D341Med (cell line): ENCODE data around the gene ADAD2.

Source experiments
- DNase-seq: peaks from one replicate; pipeline ENCODE4 v3.0.0; 2012; ENCODE audit warnings: low spot score

Gene ADAD2

GRCh38 chr16:84223456-84223855, 32.5 kb downstream of the ADAD2 start:
- DNase-seq, result no peak

- no peak for DNase-seq
Measured at GRCh38 chr16:84224554-84224953, 33.6 kb downstream of the ADAD2 start.

DNA sequence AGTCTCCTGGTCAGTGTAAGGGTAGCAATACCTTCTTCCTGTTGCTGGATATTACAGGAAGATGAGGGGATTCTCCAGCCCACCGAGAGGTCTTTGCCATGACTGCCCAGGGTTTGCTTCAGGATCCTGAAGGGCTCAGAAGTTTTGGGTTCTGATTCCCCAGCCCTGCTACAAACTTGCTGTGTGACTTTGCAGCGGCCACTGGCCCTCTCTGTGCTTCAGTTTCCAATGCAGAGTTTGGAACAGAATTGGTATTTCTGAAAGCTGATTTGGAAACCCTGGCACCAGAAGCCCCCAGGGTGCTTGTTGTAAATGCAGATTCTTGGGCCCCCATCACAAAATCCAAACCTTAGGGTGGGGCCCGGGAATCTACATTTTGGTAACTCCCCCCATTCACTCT, 34.2 kb downstream of the ADAD2 start:
- DNase-seq, result no peak

- DNase-seq, result no peak
Measured at GRCh38 chr16:84225571-84225970, 34.6 kb downstream of the ADAD2 start.

- no peak for DNase-seq
Measured at GRCh38 chr16:84226026-84226425, 35.1 kb downstream of the ADAD2 start.

DNA sequence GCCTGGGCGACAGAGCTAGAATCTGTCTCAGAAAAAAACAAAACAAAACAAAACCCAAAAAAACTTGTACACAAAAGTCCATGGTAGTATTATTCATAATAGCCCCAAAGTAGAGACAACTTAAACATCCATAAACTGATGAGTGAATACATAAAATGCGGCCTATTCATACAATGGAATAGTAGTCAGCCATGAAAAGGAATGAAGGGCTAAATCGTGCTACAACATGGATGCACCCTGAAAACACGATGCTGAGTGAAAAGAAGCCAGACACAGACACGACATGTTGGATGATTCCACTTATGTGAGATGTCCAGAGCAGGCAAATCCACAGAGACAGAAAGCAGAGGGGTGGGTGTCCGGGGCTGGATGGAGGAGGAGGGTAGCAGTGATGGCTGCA, 36.6 kb downstream of the ADAD2 start:
- DNase-seq, result no peak

DNA sequence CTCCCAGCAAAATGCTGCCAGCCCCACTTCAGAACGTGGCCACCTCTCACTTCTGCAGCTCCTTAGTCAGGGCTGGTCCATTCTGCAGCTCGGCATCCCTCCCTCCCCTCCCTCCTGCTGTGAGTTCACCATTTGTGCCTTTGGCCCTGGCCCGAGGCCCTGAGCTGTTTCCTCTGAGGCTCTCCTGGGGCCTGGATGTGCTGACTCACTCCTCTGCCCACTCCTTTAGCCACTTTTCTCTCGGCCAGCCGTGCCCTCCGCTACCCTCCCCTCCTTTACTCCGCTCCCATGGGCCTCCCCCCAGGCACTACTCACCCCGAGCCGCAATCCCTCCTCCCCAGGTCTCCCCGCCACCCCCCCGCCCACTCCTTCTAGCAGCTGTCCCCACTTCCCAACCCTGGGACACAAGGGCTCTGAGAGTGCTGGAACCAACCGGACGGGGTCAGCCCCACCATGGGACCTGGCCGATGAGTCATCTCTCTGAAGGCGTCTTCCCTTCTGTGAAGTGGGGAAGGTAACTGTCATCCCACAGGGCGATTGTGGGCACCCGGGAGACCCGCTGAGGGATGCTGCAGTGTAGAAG, 37.4 kb downstream of the ADAD2 start:
- no peak for DNase-seq

GRCh38 chr16:84229471-84229870, 38.5 kb downstream of the ADAD2 start:
- DNase-seq, result no peak

DNA sequence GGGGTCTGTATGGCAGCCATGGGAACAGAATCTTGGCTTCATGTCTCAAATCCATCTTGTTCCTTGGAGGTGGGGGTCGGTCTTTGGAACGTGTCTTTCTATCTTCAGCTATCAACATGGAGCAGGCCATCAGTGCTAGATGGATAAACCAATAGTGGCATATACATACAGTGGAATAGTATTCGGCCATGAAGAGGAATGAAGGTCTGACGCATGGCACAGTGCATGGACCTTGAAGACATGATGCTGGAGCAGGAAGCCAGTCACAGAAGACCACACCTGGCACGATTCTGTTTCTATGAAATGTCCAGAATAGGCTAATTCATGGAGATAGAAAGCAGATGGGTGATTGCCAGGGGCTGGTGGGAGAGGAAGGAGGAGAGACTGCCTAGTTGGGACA, 41.1 kb downstream of the ADAD2 start:
- no peak for DNase-seq

DNA sequence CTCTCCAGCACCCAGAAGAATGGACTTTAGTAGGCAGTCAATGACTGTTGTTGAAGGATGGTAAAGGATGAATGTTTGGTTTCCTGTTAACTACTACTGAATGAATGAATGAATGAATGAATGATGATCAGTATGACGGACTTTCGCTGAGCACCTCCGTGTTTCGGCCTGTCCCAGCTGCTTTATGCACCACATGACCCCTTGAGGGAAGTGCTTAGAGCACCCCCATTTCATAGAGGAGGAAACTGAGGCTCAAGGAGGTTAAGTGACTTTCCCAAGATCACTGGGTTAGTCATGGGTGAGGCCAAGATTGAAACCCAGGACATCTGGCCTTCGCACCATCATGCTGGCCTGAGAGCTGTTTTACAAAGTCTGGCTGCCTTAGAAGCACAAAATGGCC, 42.0 kb downstream of the ADAD2 start:
- DNase-seq, result no peak

DNA sequence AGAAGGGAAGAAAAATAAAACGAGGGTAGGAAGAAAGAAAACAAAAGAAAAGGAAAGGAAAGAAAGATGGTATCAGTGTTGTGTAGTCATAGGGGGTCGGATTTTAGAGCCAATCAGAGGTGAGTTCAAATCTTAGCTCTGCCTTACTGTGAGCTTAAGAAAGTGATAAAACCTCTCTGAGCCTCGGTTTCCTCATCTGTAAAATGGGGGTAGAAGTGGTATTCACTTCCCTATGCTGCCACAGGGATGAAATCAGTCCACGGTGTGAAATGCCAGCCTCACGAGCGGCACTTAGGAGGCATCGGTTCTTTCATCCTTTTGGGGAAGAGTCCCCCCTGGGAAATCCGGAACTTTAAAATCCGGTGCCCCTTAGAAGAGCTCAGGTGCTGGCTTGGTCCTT, 42.8 kb downstream of the ADAD2 start:
- DNase-seq, result no peak

- DNase-seq, result peak; percentile 48
Measured at GRCh38 chr16:84234321-84235241, 43.6 kb downstream of the ADAD2 start.

GRCh38 chr16:84236671-84237070, 45.7 kb downstream of the ADAD2 start:
- no peak for DNase-seq

GRCh38 chr16:84237994-84238750, 47.2 kb downstream of the ADAD2 start:
- no peak for DNase-seq

DNA sequence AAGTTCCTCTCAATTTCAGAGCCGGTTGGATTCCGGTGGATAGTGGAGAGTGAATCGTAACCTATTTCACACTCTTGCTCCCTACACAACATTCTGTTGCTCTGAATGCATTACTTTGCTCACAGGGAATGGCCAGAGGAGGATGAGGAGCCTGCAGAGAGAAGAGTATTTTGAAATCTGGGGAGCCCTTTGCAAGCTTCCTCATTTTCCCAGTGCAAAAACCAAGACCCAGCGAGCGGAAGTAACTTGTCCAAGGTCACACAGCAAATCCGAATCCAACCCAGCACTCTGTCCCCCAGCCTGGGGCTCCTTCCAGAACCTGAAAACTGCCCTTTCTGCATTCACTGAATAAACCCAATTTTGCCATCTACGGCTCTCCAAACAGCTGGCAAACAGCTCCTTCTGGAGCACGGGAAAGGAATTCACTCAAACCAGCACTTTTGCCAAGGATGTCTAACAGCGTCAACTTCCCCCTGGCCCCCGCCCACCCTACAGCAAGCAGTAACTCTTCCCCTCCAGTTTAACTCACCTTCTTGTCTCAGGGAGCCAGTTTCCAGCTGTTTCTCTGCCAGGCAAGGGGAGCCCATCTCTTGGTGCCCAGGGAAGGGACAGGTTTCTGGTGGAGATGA, 48.3 kb downstream of the ADAD2 start:
- no peak for DNase-seq

DNA sequence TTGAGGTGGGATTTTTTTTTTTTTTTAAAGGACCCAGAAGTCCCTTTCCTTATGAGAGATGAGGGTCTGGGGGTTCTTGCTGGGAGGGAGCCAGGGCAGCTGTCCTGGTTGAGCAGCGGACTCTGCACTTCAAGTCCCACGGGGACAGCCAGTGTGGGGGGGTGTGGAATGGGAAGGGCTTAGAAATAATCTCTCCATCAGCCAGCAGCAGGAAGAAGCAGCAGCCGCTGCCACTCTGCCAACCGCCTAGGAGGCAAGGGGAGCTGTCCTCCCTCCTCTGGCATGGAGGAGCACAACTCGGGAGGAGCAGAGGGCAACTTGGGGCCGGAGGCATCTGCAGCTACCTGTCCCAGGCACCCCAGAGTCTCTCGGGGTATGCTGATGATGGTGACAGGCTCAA, 49.0 kb downstream of the ADAD2 start, which contains the start of gene KCNG4:
TSS of gene KCNG4 (minus strand) at position 104 of the 400 bp plus-strand sequence. CDS start 2,527 bp downstream, outside the sequence.
- peak; percentile 77 for DNase-seq

DNA sequence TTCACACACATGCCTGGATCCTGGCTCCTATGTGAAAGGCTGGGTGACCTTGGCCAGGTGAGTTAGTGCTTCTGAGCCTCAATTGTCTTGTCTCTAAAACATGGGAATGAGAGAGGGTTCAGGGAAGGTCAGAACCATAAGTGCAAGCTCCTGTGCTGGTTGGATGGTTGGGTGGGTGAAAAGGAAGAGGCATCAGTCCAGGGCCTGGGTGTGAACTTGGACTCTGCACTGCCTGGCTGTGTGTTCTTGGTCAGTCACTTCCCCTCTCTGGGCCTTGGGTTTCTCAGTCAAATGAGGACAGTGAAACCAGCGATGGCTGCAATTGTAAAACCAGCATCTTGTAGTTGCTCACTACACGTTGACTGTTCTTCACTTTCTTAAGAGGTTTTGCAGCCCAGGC, 49.5 kb downstream of the ADAD2 start:
- no peak for DNase-seq

GRCh38 chr16:84241778-84242177, 50.8 kb downstream of the ADAD2 start:
- DNase-seq, result no peak

DNA sequence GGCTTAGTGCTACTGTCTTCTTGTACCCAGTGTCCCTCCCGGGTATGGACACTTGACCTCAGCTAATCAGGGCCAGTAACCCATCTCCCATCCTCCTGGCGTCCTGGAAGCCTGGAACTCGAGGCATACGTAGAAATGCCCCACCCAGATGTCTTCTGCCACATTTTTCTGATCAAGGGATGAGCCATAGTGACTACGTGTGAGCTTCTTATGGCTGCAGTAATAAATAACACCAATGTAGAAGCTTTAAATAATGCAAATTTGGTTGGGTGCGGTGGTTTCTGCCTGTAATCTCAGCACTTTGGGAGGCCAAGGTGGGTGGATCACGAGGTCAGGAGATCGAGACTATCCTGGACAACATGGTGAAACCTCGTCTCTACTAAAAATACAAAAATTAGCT, 51.9 kb downstream of the ADAD2 start:
- DNase-seq, result no peak

DNA sequence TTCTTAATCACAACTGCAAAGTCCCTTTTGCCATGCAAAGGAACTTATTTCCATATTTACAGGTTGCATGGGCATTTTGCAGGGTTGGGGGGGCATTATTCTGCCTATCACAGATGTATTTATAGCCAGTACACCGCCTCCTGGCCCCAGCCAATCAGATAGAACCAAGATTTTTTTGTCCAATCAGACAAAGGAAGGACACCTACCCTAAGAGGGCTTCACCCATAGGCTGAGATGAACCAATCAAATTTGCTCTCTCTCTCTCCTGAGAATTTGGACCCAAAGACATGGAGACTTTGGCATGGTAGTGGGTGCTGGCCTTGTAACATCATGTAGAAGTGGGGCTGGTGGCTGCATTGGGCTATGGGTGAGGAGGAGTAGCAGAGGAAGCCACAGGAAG, 52.8 kb downstream of the ADAD2 start:
- no peak for DNase-seq

DNA sequence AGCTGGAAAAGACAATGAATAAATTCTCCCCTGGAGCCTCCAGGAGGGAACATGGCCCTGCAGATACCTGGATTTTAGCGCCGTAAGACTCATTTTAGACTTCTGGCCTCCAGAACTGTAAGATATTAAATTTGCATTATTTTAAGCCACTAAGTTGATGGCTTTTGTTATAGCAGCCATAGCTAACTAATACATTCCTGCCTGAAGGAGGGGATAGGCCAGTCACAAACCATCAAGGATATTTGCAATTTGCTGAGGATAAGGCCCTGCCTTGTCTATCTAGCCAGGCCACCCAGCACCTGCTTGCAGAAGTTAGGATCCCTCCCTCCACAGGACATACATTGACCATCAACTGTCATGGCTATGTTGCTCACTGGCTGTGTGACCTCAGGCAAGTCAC, 53.8 kb downstream of the ADAD2 start:
- no peak for DNase-seq

DNA sequence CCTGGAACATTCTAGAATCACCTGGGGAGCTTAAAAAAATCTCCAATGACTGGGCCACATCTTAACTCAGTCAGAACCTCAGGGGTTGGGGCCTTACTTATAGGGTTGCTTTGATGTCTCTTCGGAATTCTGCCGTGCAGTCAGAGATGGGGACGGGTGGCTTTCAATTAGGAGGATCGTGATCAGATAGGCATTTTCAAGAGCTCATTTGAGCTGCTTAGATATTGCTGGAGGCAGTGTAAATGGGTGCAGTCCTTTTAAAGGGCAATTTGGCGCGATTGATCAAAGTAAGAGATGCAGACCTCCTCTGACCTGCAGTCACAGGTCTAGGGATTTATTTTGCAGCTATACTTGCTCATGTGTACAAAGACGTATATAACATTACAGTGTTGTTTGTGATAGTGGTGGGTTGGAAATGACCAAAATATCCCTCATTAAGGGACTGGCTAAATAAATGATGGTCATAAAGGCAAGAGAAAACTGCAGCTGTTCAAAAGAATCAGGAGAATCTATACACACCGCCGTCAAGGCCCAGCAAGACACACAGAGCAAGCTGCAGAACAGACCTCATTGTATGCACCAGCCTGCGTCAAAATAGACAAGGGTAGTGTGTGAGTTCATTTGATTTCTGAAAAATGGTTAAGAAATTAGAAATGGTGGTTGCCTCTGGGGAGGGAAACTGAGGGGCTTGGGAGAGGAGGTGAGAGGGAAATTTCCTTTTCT, 55.2 kb downstream of the ADAD2 start:
- DNase-seq, result no peak
